ENCODE measurements around the gene SOX6. TPM values are rescaled to one million over a fixed set of nuclear protein-coding genes. Genes with fewer than 3 reads are reported as not detected.

Gene SOX6
- polyA plus RNA-seq, 1 of the 3 experiments (the other 2 are of a cell fraction): 0.03 TPM

GRCh38 chr11:16239141-16240105, 116.9 kb downstream of the SOX6 start:
- no peak overlapping the region for H3K4me3 ChIP-seq (ENCODE audit: low read depth in 2 of 2, low read length in 1 of 2)
- no peaks in the 10 kb centered on the region for H3K9me2 ChIP-seq
- no peak overlapping the region for H3K4me2 ChIP-seq
- H3K79me2 ChIP-seq (ENCODE audit: insufficient read depth): no peaks in the 10 kb centered on the region
- CTCF ChIA-PET: no interaction called here
- DNase-seq: no peak
- no peaks in the 10 kb centered on the region for H3K27me3 ChIP-seq (ENCODE audit: insufficient read depth)
- H3K36me3 ChIP-seq (replicated peaks in 1 of 2; ENCODE audit: control insufficient read depth in 1 of 2, insufficient read depth in 2 of 2, low read length in 1 of 2): no peaks in the 10 kb centered on the region
- no peaks in the 10 kb centered on the region; a peak in 1 of 4 replicates for H3K4me1 ChIP-seq (ENCODE audit: control insufficient read depth in 1 of 2, insufficient read depth in 2 of 2, low read depth in 1 of 2, low read length in 1 of 2)
- 46% methylated on average over 7 of the region's 7 CpGs for WGBS (ENCODE audit: low lambda C conversion rate)
- H2AFZ ChIP-seq (ENCODE audit: low read depth): no peak overlapping the region
- no peak for TF ChIP-seq TAF1 (IDR thresholded peaks at IDR 0.05; ENCODE audit: borderline replicate concordance, low read depth, low read length)
- TF ChIP-seq YY1 (IDR thresholded peaks at IDR 0.05; ENCODE audit: low read depth): no peak
- TF ChIP-seq ELF1 (IDR thresholded peaks at IDR 0.05): no peak
- no peak for TF ChIP-seq ZBTB33 (IDR thresholded peaks at IDR 0.05; ENCODE audit: borderline replicate concordance, low read depth)
- no peak for TF ChIP-seq JUND (IDR thresholded peaks at IDR 0.05)
- TF ChIP-seq TCF12 (IDR thresholded peaks at IDR 0.05): no peak
- no peak for TF ChIP-seq RAD21 (IDR thresholded peaks at IDR 0.05; ENCODE audit: low read length)
- TF ChIP-seq PBX3 (IDR thresholded peaks at IDR 0.05): no peak
- TF ChIP-seq SIN3A (IDR thresholded peaks at IDR 0.05; ENCODE audit: borderline replicate concordance, low read depth, low read length): no peak
- no peak for TF ChIP-seq RXRA (IDR thresholded peaks at IDR 0.05; ENCODE audit: borderline replicate concordance, low read depth)
- TF ChIP-seq CTCF (IDR thresholded peaks at IDR 0.05): no peak
- no peak for TF ChIP-seq USF2 (IDR thresholded peaks at IDR 0.05; ENCODE audit: borderline replicate concordance, low read depth, low read length)
- TF ChIP-seq RCOR1 (IDR thresholded peaks at IDR 0.05; ENCODE audit: low read length): no peak
- TF ChIP-seq USF1 (IDR thresholded peaks at IDR 0.05; ENCODE audit: borderline replicate concordance, low read depth): no peak
- TF ChIP-seq IRF3 (IDR thresholded peaks at IDR 0.05; ENCODE audit: low read depth, low read length): no peak
- no peak for TF ChIP-seq EP300 (IDR thresholded peaks at IDR 0.05; ENCODE audit: borderline replicate concordance in 1 of 2, low read depth in 1 of 2, low read length in 1 of 2)
- H3F3A ChIP-seq (replicated peaks; ENCODE audit: insufficient read depth): no peaks in the 10 kb centered on the region
- H3K9me3 ChIP-seq: no peaks in the 10 kb centered on the region
- POLR2A ChIA-PET: no interaction called here
- H3K9ac ChIP-seq: no peak overlapping the region
- H4K20me1 ChIP-seq (ENCODE audit: insufficient read depth): no peaks in the 10 kb centered on the region
- no peak overlapping the region for H3K27ac ChIP-seq (ENCODE audit: low read depth in 2 of 2, low read length in 1 of 2)

Data from SK-N-SH (cell line).